HepG2 (cell line): ENCODE data around the gene HEATR5B. TPM values are rescaled to one million over a fixed set of nuclear protein-coding genes. Genes with fewer than 3 reads are reported as not detected.
A peak's percentile ranks its signal among the peaks of the same experiment; 100 is the strongest.

Experiments used
- ARID2 ChIP-seq: sonication (generic); formaldehyde crosslinking; IDR thresholded peaks from 2 replicates; pipeline ENCODE4 v1.8.1; 2022; ENCODE audit warnings: mild to moderate bottlenecking, missing genetic modification reagents, borderline replicate concordance
- BCL6 ChIP-seq: IDR thresholded peaks from 2 replicates; pipeline ENCODE4 v1.6.1; 2016; ENCODE audit warnings: missing genetic modification reagents, missing compliant biosample characterization
- CBX1 ChIP-seq: IDR thresholded peaks from one replicate; pipeline ENCODE4 v1.6.1; 2016; ENCODE audit warnings: antibody characterized with exemption, low read depth
- CENPT ChIP-seq: sonication (generic); formaldehyde crosslinking; IDR thresholded peaks from 2 replicates; pipeline ENCODE4 v1.8.0; 2022; ENCODE audit warnings: low read depth, mild to moderate bottlenecking, moderate library complexity, missing genetic modification reagents
- CREM ChIP-seq, 2 experiments: sonication (generic) in 1 of 2; formaldehyde crosslinking in 1 of 2; IDR thresholded peaks; 2 replicates each; pipeline versions ENCODE4 v1.4.0 to v1.6.1; 2016 to 2020; ENCODE audit warnings: antibody characterized with exemption in 1 of 2, mild to moderate bottlenecking in 1 of 2, missing genetic modification reagents in 1 of 2
- GABPA ChIP-seq, 2 experiments: IDR thresholded peaks; 2 replicates each; pipeline ENCODE4 v1.6.1; 2011 to 2016; ENCODE audit warnings: low read depth in 2 of 2, low read length in 1 of 2, missing biosample characterization in 1 of 2, missing genetic modification characterization in 1 of 2
- HMGA1 ChIP-seq: sonication (generic); formaldehyde crosslinking; conservative IDR thresholded peaks from 2 replicates; pipeline ENCODE4 v1.4.0; 2020; ENCODE audit warnings: missing genetic modification reagents
- HNF4A ChIP-seq: sonication (generic); formaldehyde crosslinking; IDR thresholded peaks from 2 replicates; pipeline ENCODE4 v1.4.0; 2020; ENCODE audit warnings: missing genetic modification reagents
- PRDM15 ChIP-seq: sonication (generic); formaldehyde crosslinking; IDR thresholded peaks from 2 replicates; pipeline ENCODE4 v1.4.0; 2020; ENCODE audit warnings: missing genetic modification reagents
- RXRB ChIP-seq: IDR thresholded peaks from 2 replicates; pipeline ENCODE4 v1.6.1; 2016; ENCODE audit warnings: borderline replicate concordance, missing genetic modification reagents, missing compliant biosample characterization
- THAP7 ChIP-seq: sonication (generic); formaldehyde crosslinking; IDR thresholded peaks from 2 replicates; pipeline ENCODE4 v1.8.1; 2023; ENCODE audit warnings: mild to moderate bottlenecking, missing genetic modification reagents
- ZMAT3 ChIP-seq: sonication (generic); formaldehyde crosslinking; conservative IDR thresholded peaks from 2 replicates; pipeline ENCODE4 v1.7.0; 2021; ENCODE audit warnings: missing genetic modification reagents
- ZNF160 ChIP-seq: sonication (generic); formaldehyde crosslinking; IDR thresholded peaks from 2 replicates; pipeline ENCODE4 v1.8.0; 2022; ENCODE audit warnings: mild to moderate bottlenecking, inconsistent platforms, missing genetic modification reagents
- ZNF777 ChIP-seq: sonication (generic); formaldehyde crosslinking; IDR thresholded peaks from 2 replicates; pipeline ENCODE4 v1.4.0; 2020; ENCODE audit warnings: missing genetic modification reagents
- ZNF883 ChIP-seq: sonication (generic); formaldehyde crosslinking; IDR thresholded peaks from 2 replicates; pipeline ENCODE4 v1.5.1; 2020; ENCODE audit warnings: mild to moderate bottlenecking, missing genetic modification reagents; ENCODE audit errors: not compliant biosample characterization
- polyA plus RNA-seq, 8 experiments: library from polyadenylated mRNA; depleted of rRNA in 3 of 8; stranded (reverse) in 7 of 8; unstranded in 1 of 8; fragments of >200 nt; fragmentation: Illumina TruSeq in 4 of 8; extraction: Trizol in 4 of 8; gene quantifications; 2 replicates each; pipeline versions ENCODE4 v1.2.1 to v1.2.3, GENCODE V29; 2011 to 2016; ENCODE audit warnings: low read depth in 4 of 8, missing spikeins in 1 of 8, mixed read lengths in 1 of 8; ENCODE audit not compliant: insufficient read depth in 1 of 8
- total RNA-seq, 5 experiments: library from RNA; depleted of rRNA; stranded (reverse); fragments of >200 nt; fragmentation: Illumina TruSeq; extraction: Trizol; gene quantifications; 2 replicates each; pipeline ENCODE4 v1.2.3, GENCODE V29; 2016; ENCODE audit warnings: low read depth in 1 of 5
- TF ChIP-seq, protein P1 (sequence below): sonication (generic); formaldehyde crosslinking; conservative IDR thresholded peaks from 2 replicates; pipeline ENCODE4 v1.4.0; 2020; ENCODE audit warnings: missing genetic modification reagents
- TF ChIP-seq, protein P2 (sequence below): sonication (generic); formaldehyde crosslinking; IDR thresholded peaks from 2 replicates; pipeline ENCODE4 v1.5.0; 2020; ENCODE audit warnings: missing genetic modification reagents
- TF ChIP-seq, protein P3 (sequence below): sonication (generic); formaldehyde crosslinking; IDR thresholded peaks from 2 replicates; pipeline ENCODE4 v1.8.0; 2022; ENCODE audit warnings: missing genetic modification reagents, mild to moderate bottlenecking, moderate library complexity, borderline replicate concordance
- TF ChIP-seq, protein P4 (sequence below): IDR thresholded peaks from 2 replicates; pipeline ENCODE4 v1.6.1; 2018; ENCODE audit warnings: missing genetic modification reagents

HEATR5B gene
- total and polyA plus RNA-seq, 2 of the 13 experiments (the other 11 are each of a cell fraction or from before 2014, with no cell fraction given) = 12.7 to 16.3 TPM

DNA sequence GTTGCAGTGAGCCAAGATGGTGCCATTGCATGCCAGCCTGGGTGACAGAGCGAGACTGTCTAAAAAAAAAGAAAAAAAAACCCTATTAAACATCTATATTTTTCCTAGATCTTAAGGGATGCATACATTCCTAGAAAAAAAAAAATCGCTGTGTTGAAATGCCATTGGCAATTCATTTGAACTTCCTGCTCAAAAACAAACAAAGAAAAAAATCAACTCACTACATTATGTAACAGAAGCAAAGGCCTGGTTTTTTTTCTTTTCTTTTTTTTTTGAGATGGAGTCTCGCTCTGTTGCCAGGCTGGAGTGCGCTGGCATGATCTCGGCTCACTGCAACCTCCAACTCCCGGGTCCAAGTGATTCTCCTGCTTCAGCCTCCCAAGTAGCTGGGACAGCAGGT, 96.2 kb downstream of the HEATR5B start (continued):
- TF ChIP-seq, protein P1, sequence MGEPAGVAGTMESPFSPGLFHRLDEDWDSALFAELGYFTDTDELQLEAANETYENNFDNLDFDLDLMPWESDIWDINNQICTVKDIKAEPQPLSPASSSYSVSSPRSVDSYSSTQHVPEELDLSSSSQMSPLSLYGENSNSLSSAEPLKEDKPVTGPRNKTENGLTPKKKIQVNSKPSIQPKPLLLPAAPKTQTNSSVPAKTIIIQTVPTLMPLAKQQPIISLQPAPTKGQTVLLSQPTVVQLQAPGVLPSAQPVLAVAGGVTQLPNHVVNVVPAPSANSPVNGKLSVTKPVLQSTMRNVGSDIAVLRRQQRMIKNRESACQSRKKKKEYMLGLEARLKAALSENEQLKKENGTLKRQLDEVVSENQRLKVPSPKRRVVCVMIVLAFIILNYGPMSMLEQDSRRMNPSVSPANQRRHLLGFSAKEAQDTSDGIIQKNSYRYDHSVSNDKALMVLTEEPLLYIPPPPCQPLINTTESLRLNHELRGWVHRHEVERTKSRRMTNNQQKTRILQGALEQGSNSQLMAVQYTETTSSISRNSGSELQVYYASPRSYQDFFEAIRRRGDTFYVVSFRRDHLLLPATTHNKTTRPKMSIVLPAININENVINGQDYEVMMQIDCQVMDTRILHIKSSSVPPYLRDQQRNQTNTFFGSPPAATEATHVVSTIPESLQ (CRISPR knock-in tag) = no peak
- no peak for TF ChIP-seq ZNF777 (CRISPR knock-in tag)
- TF ChIP-seq GABPA (IDR thresholded peaks at IDR 0.05; ENCODE audit: low read depth, low read length) = no peak
- TF ChIP-seq GABPA (CRISPR knock-in tag; IDR thresholded peaks at IDR 0.05; ENCODE audit: low read depth) = peak; percentile 16; the same call in 1 of the 2 replicates
- no peak for TF ChIP-seq CBX1
- TF ChIP-seq, protein P2, sequence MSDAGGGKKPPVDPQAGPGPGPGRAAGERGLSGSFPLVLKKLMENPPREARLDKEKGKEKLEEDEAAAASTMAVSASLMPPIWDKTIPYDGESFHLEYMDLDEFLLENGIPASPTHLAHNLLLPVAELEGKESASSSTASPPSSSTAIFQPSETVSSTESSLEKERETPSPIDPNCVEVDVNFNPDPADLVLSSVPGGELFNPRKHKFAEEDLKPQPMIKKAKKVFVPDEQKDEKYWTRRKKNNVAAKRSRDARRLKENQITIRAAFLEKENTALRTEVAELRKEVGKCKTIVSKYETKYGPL (CRISPR knock-in tag) = no peak; the same call in 1 of the 2 replicates
- TF ChIP-seq, protein P3, sequence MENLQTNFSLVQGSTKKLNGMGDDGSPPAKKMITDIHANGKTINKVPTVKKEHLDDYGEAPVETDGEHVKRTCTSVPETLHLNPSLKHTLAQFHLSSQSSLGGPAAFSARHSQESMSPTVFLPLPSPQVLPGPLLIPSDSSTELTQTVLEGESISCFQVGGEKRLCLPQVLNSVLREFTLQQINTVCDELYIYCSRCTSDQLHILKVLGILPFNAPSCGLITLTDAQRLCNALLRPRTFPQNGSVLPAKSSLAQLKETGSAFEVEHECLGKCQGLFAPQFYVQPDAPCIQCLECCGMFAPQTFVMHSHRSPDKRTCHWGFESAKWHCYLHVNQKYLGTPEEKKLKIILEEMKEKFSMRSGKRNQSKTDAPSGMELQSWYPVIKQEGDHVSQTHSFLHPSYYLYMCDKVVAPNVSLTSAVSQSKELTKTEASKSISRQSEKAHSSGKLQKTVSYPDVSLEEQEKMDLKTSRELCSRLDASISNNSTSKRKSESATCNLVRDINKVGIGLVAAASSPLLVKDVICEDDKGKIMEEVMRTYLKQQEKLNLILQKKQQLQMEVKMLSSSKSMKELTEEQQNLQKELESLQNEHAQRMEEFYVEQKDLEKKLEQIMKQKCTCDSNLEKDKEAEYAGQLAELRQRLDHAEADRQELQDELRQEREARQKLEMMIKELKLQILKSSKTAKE = no peak
- TF ChIP-seq THAP7 (CRISPR knock-in tag) = no peak
- no peak for TF ChIP-seq CREM (IDR thresholded peaks at IDR 0.05)
- no peak for TF ChIP-seq CREM (CRISPR knock-in tag; IDR thresholded peaks at IDR 0.05)
- TF ChIP-seq, protein P4, sequence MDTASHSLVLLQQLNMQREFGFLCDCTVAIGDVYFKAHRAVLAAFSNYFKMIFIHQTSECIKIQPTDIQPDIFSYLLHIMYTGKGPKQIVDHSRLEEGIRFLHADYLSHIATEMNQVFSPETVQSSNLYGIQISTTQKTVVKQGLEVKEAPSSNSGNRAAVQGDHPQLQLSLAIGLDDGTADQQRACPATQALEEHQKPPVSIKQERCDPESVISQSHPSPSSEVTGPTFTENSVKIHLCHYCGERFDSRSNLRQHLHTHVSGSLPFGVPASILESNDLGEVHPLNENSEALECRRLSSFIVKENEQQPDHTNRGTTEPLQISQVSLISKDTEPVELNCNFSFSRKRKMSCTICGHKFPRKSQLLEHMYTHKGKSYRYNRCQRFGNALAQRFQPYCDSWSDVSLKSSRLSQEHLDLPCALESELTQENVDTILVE = no peak
- TF ChIP-seq ZMAT3 (CRISPR knock-in tag) = no peak
- no peak for TF ChIP-seq HMGA1 (CRISPR knock-in tag)
- peak; percentile 98 for TF ChIP-seq BCL6
- TF ChIP-seq PRDM15 (CRISPR knock-in tag) = no peak
- no peak for TF ChIP-seq CENPT (CRISPR knock-in tag)
- no peak for TF ChIP-seq ARID2 (CRISPR knock-in tag)
- TF ChIP-seq HNF4A (CRISPR knock-in tag) = no peak
- no peak for TF ChIP-seq ZNF883
- peak; percentile 68; the same call in 1 of the 2 replicates for TF ChIP-seq RXRB (CRISPR knock-in tag)
- no peak for TF ChIP-seq ZNF160 (CRISPR knock-in tag)
